MCF 10A (cell line): Measurements from ENCODE around the gene CUBN. TPM values are rescaled to one million over a fixed set of nuclear protein-coding genes. Genes with fewer than 3 reads are reported as not detected.

Experiments
- BruUV-seq: library from RNA; stranded (reverse); fragments of 400-500 nt; replicated peaks from 2 replicates; lab custom pipeline; 2021; lab: Mats Ljungman, UMichigan
- CTCF ChIA-PET: fragments of 300-600 bp; sonication (Branson Sonifier 250); formaldehyde crosslinking; extraction: SDS; loops from one replicate; lab custom pipeline; 2021; ENCODE audit warnings: antibody characterized with exemption, inconsistent platforms; lab: Yijun Ruan, JAX
- POLR2A ChIA-PET: fragments of 300-600, 350-650 bp; sonication (Branson Sonifier 250); formaldehyde crosslinking; extraction: SDS; loops from one replicate; lab custom pipeline; 2020; ENCODE audit warnings: antibody characterized with exemption, inconsistent platforms; lab: Yijun Ruan, JAX
- DNase-seq: peaks from one replicate; pipeline ENCODE4 v3.0.0-alpha.2; 2018; ENCODE audit not compliant: unreplicated experiment
- H3K27ac Mint-ChIP-seq: one replicate; pipeline ENCODE4 v1.8.0; 2022; ENCODE audit warnings: mild to moderate bottlenecking, low read depth, mixed read lengths; ENCODE audit not compliant: unreplicated experiment
- H3K27me3 Mint-ChIP-seq: one replicate; pipeline ENCODE4 v1.8.0; 2022; ENCODE audit warnings: mixed read lengths; ENCODE audit not compliant: insufficient read depth, unreplicated experiment
- H3K36me3 Mint-ChIP-seq: one replicate; pipeline ENCODE4 v1.8.0; 2022; ENCODE audit warnings: mild to moderate bottlenecking, moderate library complexity, mixed read lengths; ENCODE audit not compliant: insufficient read depth, unreplicated experiment
- H3K4me1 Mint-ChIP-seq: one replicate; pipeline ENCODE4 v1.8.0; 2022; ENCODE audit warnings: mixed read lengths; ENCODE audit not compliant: insufficient read depth, unreplicated experiment
- H3K4me3 Mint-ChIP-seq: one replicate; pipeline ENCODE4 v1.8.0; 2022; ENCODE audit warnings: mild to moderate bottlenecking, moderate library complexity, mixed read lengths; ENCODE audit not compliant: unreplicated experiment
- H3K9me3 Mint-ChIP-seq: one replicate; pipeline ENCODE4 v1.8.0; 2022; ENCODE audit warnings: mixed read lengths; ENCODE audit not compliant: unreplicated experiment
- CTCF ChIP-seq: fragments of 200-600 bp; IDR thresholded peaks from one replicate; pipeline ENCODE4 v1.8.0; 2022; ENCODE audit warnings: antibody characterized with exemption, mild to moderate bottlenecking; ENCODE audit not compliant: unreplicated experiment
- intact Hi-C: fragments of 100-400 bp; cut with micrococcal nuclease; formaldehyde crosslinking; loops from 2 replicates; pipeline ENCODE4 v1.14.1; 2022
- total RNA-seq: library from RNA; stranded (reverse); gene quantifications from 2 replicates; pipeline ENCODE4 v1.2.3, GENCODE V29; 2022

CUBN gene
- total RNA-seq, 1 experiment from 2014 or later, result 1.3 TPM

GRCh38 chr10:16944986-16945385 lies 184.6 kb downstream of the CUBN start:
- H3K27ac Mint-ChIP-seq, result no peak overlapping the region
- no peaks in the 10 kb centered on the region for H3K27me3 Mint-ChIP-seq
- intact Hi-C loops, result no loop called here
- H3K36me3 Mint-ChIP-seq, result no peaks in the 10 kb centered on the region
- CTCF ChIA-PET, result interaction anchor here (1.2 kb wide), 1 partner anchor 23 kb away, joined by 4 read pairs; no protein-coding TSS in a partner anchor
- BruUV-seq, result no TSS peak
- no peaks in the 10 kb centered on the region for H3K4me1 Mint-ChIP-seq
- H3K9me3 Mint-ChIP-seq, result no peaks in the 10 kb centered on the region
- POLR2A ChIA-PET, result no interaction called here
- no peak for TF ChIP-seq CTCF
- no peak overlapping the region for H3K4me3 Mint-ChIP-seq
- DNase-seq, result no peak

- no peak overlapping the region for H3K4me3 Mint-ChIP-seq
- H3K36me3 Mint-ChIP-seq, result no peaks in the 10 kb centered on the region
- no peaks in the 10 kb centered on the region for H3K27me3 Mint-ChIP-seq
- CTCF ChIA-PET, result interaction anchor here (0.6 to 1.2 kb wide), 2 partner anchors 24 to 87 kb away, joined by 3 to 4 read pairs; no protein-coding TSS in a partner anchor
- POLR2A ChIA-PET, result no interaction called here
- no peaks in the 10 kb centered on the region for H3K9me3 Mint-ChIP-seq
- H3K4me1 Mint-ChIP-seq, result no peaks in the 10 kb centered on the region
- BruUV-seq, result no TSS peak
- intact Hi-C loops, result no loop called here
- TF ChIP-seq CTCF, result no peak
- no peak for DNase-seq
- H3K27ac Mint-ChIP-seq, result no peak overlapping the region
Measured at GRCh38 chr10:16944402-16944801, 185.2 kb downstream of the CUBN start.

- CTCF ChIA-PET, result interaction anchor here (0.6 kb wide), 1 partner anchor 86 kb away, joined by 3 read pairs; no protein-coding TSS in a partner anchor
- BruUV-seq, result no TSS peak
- Mint-ChIP-seq H3K4me1 (no peaks in the 10 kb centered on the region), H3K4me3 (no peak overlapping the region), H3K36me3 (no peaks in the 10 kb centered on the region), H3K27ac (no peak overlapping the region), H3K27me3 (no peaks in the 10 kb centered on the region), H3K9me3 (no peaks in the 10 kb centered on the region)
- POLR2A ChIA-PET, result no interaction called here
- DNase-seq, result no peak
- intact Hi-C loops, result no loop called here
- TF ChIP-seq CTCF, result no peak
Measured at GRCh38 chr10:16943295-16944285, 186.0 kb downstream of the CUBN start.

DNA sequence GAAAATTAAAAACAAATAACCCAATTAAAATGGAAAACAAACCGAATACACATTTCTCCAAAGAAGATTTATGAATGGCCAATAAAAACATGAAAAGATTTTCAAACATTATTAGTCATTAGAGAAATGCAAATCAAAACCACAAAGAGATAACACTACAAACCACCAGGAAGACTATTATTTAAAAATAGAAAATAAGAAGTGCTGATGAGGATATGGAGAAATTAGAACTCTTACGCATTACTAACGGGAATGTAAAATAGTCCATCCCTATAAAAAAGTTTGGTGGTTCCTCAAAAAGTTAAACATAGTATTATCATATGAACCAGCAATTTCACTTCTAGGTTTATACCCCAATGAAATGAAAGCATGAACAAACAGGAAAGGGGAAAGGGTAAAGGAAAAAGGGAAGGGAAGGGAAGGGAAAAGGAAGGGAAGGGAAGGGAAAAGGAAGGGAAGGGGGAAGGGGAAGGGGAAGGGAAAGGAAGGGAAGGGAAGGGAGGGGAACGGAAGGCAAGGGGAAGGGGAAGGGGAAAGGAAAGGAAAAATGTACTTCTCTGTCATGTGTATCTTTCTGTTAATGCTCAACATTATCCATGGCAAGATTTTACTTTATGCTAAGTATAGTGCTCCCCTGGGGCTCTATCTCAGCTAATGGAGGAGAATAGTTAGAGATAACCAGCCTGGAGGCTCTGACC lies 187.1 kb downstream of the CUBN start:
- Mint-ChIP-seq H3K27me3 (no peaks in the 10 kb centered on the region), H3K4me1 (no peaks in the 10 kb centered on the region), H3K36me3 (no peaks in the 10 kb centered on the region), H3K4me3 (no peak overlapping the region), H3K9me3 (no peaks in the 10 kb centered on the region), H3K27ac (no peak overlapping the region)
- no peak for DNase-seq
- ChIA-PET POLR2A (no interaction called here), CTCF (no interaction called here)
- BruUV-seq, result no TSS peak
- intact Hi-C loops, result no loop called here
- TF ChIP-seq CTCF, result no peak
